Stimulated activated CD4-positive, alpha-beta T cell treated with anti-CD3 and anti-CD28 coated beads, Interleukin-1b, Interleukin-23, amount 100 ng/mL, for 24 hours (primary cell): ENCODE data around the gene DCAF7.

Source experiments
- DNase-seq, 4 experiments: peaks; one replicate each; pipeline ENCODE4 v3.0.0-alpha.2; 2020; ENCODE audit warnings: low read depth in 4 of 4, low spot score in 1 of 4

DCAF7 gene

GRCh38 chr17:63624531-63624880, 74.2 kb downstream of the DCAF7 start:
- DNase-seq, result no peak

GRCh38 chr17:63626551-63627180, 76.4 kb downstream of the DCAF7 start:
- DNase-seq, result no peak

GRCh38 chr17:63629627-63630026, 79.3 kb downstream of the DCAF7 start:
- no peak for DNase-seq

- DNase-seq, result no peak
Measured at GRCh38 chr17:63631062-63631461, 80.8 kb downstream of the DCAF7 start.

- DNase-seq, result no peak
Measured at GRCh38 chr17:63631626-63632025, 81.3 kb downstream of the DCAF7 start.

GRCh38 chr17:63633742-63634141, 83.5 kb downstream of the DCAF7 start:
- DNase-seq, result no peak

GRCh38 chr17:63634163-63634562, 83.9 kb downstream of the DCAF7 start:
- DNase-seq, result no peak

GRCh38 chr17:63634816-63635215, 84.5 kb downstream of the DCAF7 start:
- DNase-seq, result no peak

GRCh38 chr17:63635290-63635689, 85.0 kb downstream of the DCAF7 start:
- DNase-seq, result no peak

GRCh38 chr17:63635787-63636186, 85.5 kb downstream of the DCAF7 start:
- no peak for DNase-seq

- no peak for DNase-seq
Measured at GRCh38 chr17:63639125-63639524, 88.8 kb downstream of the DCAF7 start.

GRCh38 chr17:63640038-63640437, 89.8 kb downstream of the DCAF7 start:
- DNase-seq, result no peak

- no peak for DNase-seq
Measured at GRCh38 chr17:63641692-63642448, 91.6 kb downstream of the DCAF7 start.
